ENCODE results near the gene PREX1. TPM values are rescaled to one million over a fixed set of nuclear protein-coding genes. Genes with fewer than 3 reads are reported as not detected.

Gene PREX1
- total RNA-seq (2022; extraction: Qiagen RNA extraction; ENCODE audit: low read depth), result 9.2 to 14.1 TPM (median 13.6 TPM) in 5 replicates

GRCh38 chr20:48827855-48828733 is at the start of gene PREX1:
Gene PREX1 (minus strand): TSS chr20:48827999. CDS start chr20:48827860, 139 bp downstream.

Other genes starting within 250 kb of the PREX1 start
- 9.1 to 16.5 TPM (median 14.1 TPM) in 5 replicates for gene ARFGEF2, start 93.7 kb upstream of the PREX1 start, total RNA-seq (2022; extraction: Qiagen RNA extraction; ENCODE audit: low read depth)
- gene CSE1L, start 218.3 kb upstream of the PREX1 start, total RNA-seq (2022; extraction: Qiagen RNA extraction; ENCODE audit: low read depth), result 77.6 to 108 TPM (median 95.8 TPM) in 5 replicates